Vagina (tissue), 2 donors: ENCODE measurements around the gene ABLIM2. TPM values are rescaled to one million over a fixed set of nuclear protein-coding genes. Genes with fewer than 3 reads are reported as not detected.
"Not testable (repeated sequence)": the region's sequence is repeated elsewhere in the genome, so short reads cannot be mapped to it uniquely, and the experiment has no call there.

Experiments used
- DNase-seq, 2 donors: peaks; one replicate each; pipeline ENCODE4 v3.0.0-alpha.2; 2017; ENCODE audit errors: extremely low spot score in 2 of 2
- H3K27ac ChIP-seq: fragments of 200-600 bp; sonication (generic); one replicate; pipeline ENCODE4 v1.5.1; 2019
- H3K27me3 ChIP-seq: fragments of 200-600 bp; sonication (generic); one replicate; pipeline ENCODE4 v1.5.1; 2019
- H3K36me3 ChIP-seq, 2 donors: fragments of 200-600 bp; sonication (generic); one replicate each; pipeline ENCODE4 v1.5.1; 2017 to 2019
- H3K4me1 ChIP-seq: fragments of 200-600 bp; sonication (generic); one replicate; pipeline ENCODE4 v1.5.1; 2019
- H3K4me3 ChIP-seq, 2 donors: fragments of 200-600 bp; sonication (generic); 1 replicate in 1 of 2; 2 replicates in 1 of 2; pipeline ENCODE4 v1.5.1; 2016 to 2019
- H3K9me3 ChIP-seq: fragments of 200-600 bp; sonication (generic); one replicate; pipeline ENCODE4 v1.5.1; 2019
- POLR2A ChIP-seq, 2 donors: fragments of 450-650 bp; IDR thresholded peaks; one replicate each; pipeline ENCODE4 v1.6.1; 2017; ENCODE audit warnings: antibody characterized with exemption in 2 of 2, mild to moderate bottlenecking in 2 of 2, moderate library complexity in 2 of 2
- POLR2AphosphoS5 ChIP-seq, 2 donors: sonication (generic); formaldehyde crosslinking; IDR thresholded peaks; one replicate each; pipeline ENCODE4 v1.9.0; 2017; ENCODE audit warnings: antibody characterized with exemption in 2 of 2, mild to moderate bottlenecking in 2 of 2, low read depth in 1 of 2; ENCODE audit not compliant: insufficient read depth in 1 of 2
- intact Hi-C: fragments of 100-400 bp; cut with DNase I; formaldehyde crosslinking; loops from one replicate; pipeline ENCODE4 v1.15.1; 2023
- total RNA-seq: library from RNA; depleted of rRNA; stranded (reverse); fragments of >200 nt; gene quantifications from one replicate; pipeline ENCODE4 v1.2.3, GENCODE V29; 2016
- TF ChIP-seq, protein P1 (sequence below), 3 experiments: fragments of 450-650 bp in 2 of 3; fragments of 200-600 bp in 1 of 3; sonication (generic) in 1 of 3; IDR thresholded peaks; one replicate each; pipeline ENCODE4 v1.5.1; 2017 to 2019; ENCODE audit warnings: antibody characterized with exemption in 3 of 3, mild to moderate bottlenecking in 2 of 3, moderate library complexity in 2 of 3

ABLIM2 gene
- total RNA-seq, 1 donor from 2014 or later = 15.5 TPM

DNA sequence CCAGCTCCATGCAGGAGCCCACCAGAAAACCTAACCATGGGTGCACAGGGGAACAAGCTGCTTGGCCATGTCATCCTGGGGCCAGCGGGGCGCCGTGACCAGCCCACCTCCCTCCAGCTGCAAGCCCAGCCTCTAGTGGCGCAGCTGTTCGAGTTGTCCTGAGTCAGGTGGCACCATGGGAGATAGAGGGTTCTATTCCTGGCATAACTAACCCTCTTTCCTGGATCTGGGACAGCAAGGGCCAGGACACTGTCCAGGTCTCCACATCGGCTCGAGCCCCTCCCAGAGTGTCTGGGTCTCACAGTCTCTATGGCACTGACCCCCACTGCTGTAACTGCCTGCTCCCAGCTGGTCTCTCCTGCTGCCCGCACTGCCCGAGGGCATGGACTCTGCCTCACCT, 16.7 kb downstream of the ABLIM2 start:
- Histone ChIP-seq H3K4me3 (no peak overlapping the region), H3K9me3 (no peaks in the 10 kb centered on the region), H3K27me3 (no peaks in the 10 kb centered on the region), H3K27ac (no peak overlapping the region), H3K4me1 (peaks cover 14% of the 10 kb centered on the region), H3K36me3 (no peaks in the 10 kb centered on the region)
- no peak for DNase-seq
- intact Hi-C loops = no loop called here
- TF ChIP-seq POLR2AphosphoS5 (IDR thresholded peaks at IDR 0.05; ENCODE audit: insufficient read depth in 1 of 2, low read depth in 1 of 2) (no peak), POLR2A (IDR thresholded peaks at IDR 0.05) (no peak)
- TF ChIP-seq, protein P1, sequence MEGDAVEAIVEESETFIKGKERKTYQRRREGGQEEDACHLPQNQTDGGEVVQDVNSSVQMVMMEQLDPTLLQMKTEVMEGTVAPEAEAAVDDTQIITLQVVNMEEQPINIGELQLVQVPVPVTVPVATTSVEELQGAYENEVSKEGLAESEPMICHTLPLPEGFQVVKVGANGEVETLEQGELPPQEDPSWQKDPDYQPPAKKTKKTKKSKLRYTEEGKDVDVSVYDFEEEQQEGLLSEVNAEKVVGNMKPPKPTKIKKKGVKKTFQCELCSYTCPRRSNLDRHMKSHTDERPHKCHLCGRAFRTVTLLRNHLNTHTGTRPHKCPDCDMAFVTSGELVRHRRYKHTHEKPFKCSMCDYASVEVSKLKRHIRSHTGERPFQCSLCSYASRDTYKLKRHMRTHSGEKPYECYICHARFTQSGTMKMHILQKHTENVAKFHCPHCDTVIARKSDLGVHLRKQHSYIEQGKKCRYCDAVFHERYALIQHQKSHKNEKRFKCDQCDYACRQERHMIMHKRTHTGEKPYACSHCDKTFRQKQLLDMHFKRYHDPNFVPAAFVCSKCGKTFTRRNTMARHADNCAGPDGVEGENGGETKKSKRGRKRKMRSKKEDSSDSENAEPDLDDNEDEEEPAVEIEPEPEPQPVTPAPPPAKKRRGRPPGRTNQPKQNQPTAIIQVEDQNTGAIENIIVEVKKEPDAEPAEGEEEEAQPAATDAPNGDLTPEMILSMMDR (IDR thresholded peaks at IDR 0.05) = no peak

DNA sequence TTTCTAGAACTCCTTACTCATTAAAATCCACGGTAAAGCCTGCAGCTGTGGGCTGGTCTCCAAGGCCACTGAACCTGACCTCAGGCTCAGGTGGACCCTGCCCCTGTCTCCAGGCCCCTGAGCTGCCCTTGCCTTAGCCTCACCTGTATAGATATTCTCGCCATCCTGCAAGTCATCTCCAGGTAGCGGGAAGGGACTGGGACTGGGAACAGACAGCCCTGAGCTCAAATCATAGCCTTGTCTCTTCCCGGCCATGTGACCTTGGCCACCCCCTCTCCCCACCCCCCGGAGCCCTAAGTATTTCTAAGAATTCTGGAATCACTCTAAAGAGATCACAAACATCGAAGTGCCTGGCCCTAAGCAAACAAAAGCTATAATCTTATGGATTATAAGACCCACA, 17.7 kb downstream of the ABLIM2 start:
- TF ChIP-seq POLR2AphosphoS5 (IDR thresholded peaks at IDR 0.05; ENCODE audit: insufficient read depth in 1 of 2, low read depth in 1 of 2) (no peak), POLR2A (IDR thresholded peaks at IDR 0.05) (no peak)
- TF ChIP-seq, protein P1 (IDR thresholded peaks at IDR 0.05) = no peak
- Histone ChIP-seq H3K4me1 (peaks cover 14% of the 10 kb centered on the region), H3K9me3 (no peaks in the 10 kb centered on the region), H3K36me3 (no peaks in the 10 kb centered on the region), H3K27ac (no peak overlapping the region), H3K27me3 (no peaks in the 10 kb centered on the region), H3K4me3 (no peak overlapping the region)
- intact Hi-C loops = no loop called here
- no peak for DNase-seq

DNA sequence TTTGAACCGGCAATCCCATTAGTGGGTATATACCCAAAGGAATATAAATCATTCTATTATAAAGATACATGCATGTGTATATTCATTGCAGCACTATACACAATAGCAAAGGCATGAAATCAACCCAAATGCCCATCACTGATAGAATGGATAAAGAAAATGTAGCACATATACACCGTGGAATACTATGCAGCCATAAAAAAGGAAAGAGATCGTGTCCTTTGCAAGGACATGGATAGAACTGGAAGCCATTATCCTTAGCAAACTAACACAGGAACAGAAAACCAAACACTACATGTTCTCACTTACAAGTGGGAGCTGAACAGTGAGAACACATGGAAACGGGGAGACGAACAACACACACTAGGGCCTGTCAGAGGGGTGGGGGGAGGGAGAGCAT, 18.9 kb downstream of the ABLIM2 start:
- H3K9me3 ChIP-seq, H3K27me3 ChIP-seq, intact Hi-C loops, DNase-seq, H3K4me3 ChIP-seq, H3K36me3 ChIP-seq, H3K27ac ChIP-seq: not testable (repeated sequence)
- peaks cover 11% of the 10 kb centered on the region for H3K4me1 ChIP-seq

DNA sequence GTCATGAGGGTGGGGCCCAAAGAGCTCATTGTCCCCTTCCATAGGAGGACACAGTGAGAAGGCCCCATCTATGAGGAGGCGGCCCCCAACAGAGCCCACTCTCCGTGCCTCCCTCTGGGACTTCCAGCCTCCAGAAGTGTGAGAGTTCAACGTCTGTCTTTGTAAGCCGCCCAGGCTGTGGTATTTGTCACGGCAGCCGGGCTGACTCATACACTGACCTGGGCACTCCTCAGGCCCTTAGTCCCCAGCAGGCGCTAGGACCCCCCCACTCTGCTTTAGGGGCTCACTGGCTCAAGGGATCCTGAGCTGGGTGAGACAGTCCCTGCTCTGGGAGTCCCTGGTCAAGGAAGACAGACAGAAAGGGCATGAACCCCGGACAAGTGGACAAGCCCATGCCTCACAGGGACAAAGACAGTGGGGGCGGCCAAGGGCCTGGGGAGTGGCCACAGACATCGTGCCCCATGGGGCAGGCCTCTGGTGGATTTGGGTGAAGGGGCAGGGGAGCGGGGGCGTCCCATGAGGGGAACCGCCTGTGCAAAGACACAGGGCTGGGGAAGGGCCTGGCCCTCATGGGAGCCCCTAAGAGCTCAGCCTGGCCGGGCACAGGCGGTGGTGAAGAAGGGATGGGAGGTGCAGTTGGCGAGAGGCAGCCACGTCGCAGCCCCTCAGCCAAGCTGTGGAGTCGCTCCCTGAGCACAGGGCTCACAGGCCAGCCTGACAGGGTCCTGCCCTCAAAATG, 21.5 kb downstream of the ABLIM2 start:
- DNase-seq = no peak
- Histone ChIP-seq H3K27me3 (no peaks in the 10 kb centered on the region), H3K4me1 (no peaks in the 10 kb centered on the region), H3K9me3 (no peaks in the 10 kb centered on the region), H3K36me3 (no peaks in the 10 kb centered on the region), H3K4me3 (no peak overlapping the region), H3K27ac (no peak overlapping the region)
- intact Hi-C loops = no loop called here
- no peak for TF ChIP-seq POLR2A (IDR thresholded peaks at IDR 0.05)

DNA sequence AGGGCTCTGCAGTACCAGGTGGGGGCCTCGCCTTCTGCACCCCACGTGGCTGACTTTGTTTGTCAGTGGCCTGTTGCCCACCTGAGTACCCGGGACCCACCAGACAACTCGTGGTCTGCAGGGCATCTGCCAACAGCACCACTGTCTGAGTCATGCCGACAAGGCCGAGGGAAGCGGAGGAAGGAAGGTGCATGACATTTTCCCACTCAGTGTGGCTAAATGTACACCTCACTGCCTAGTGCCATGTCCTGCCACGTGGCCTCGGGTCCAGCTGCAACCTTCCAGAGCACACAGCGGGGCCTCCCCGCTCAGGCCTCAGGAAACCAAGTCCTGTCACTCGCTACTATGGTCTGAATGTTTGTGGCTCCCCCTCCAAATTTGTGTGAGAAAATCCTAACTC, 22.1 kb downstream of the ABLIM2 start:
- Histone ChIP-seq H3K27me3 (no peaks in the 10 kb centered on the region), H3K27ac (no peak overlapping the region), H3K36me3 (no peaks in the 10 kb centered on the region), H3K4me1 (no peaks in the 10 kb centered on the region), H3K4me3 (no peak overlapping the region), H3K9me3 (no peaks in the 10 kb centered on the region)
- TF ChIP-seq, protein P1 (IDR thresholded peaks at IDR 0.05) = no peak
- TF ChIP-seq POLR2A (IDR thresholded peaks at IDR 0.05) (no peak), POLR2AphosphoS5 (IDR thresholded peaks at IDR 0.05; ENCODE audit: insufficient read depth in 1 of 2, low read depth in 1 of 2) (no peak)
- no peak for DNase-seq
- intact Hi-C loops = no loop called here

DNA sequence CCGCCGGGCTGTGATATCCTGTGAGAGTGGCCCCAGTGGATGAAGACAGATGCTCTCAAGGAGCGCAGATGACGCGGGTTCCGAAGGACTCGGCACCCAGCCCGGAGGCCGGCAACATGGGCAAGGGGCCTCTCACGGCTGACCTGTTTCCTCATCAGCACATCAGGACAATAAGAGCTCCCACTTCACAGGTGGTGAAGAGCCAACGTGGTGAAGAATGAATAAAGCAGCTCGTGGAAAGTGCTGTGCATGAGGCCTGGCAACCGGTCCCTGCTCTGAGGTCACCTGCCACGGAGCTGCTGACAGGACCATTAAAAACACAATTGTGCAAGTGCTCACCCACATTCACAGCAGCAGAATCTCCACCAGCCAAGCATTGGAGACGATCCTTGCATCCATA, 22.9 kb downstream of the ABLIM2 start:
- Histone ChIP-seq H3K4me3 (no peak overlapping the region), H3K36me3 (no peaks in the 10 kb centered on the region), H3K27me3 (no peaks in the 10 kb centered on the region), H3K4me1 (no peaks in the 10 kb centered on the region), H3K9me3 (no peaks in the 10 kb centered on the region), H3K27ac (no peak overlapping the region)
- TF ChIP-seq POLR2AphosphoS5 (IDR thresholded peaks at IDR 0.05; ENCODE audit: insufficient read depth in 1 of 2, low read depth in 1 of 2) = no peak
- TF ChIP-seq, protein P1 (IDR thresholded peaks at IDR 0.05) = no peak
- TF ChIP-seq POLR2A (IDR thresholded peaks at IDR 0.05) = no peak
- DNase-seq = no peak
- intact Hi-C loops = no loop called here
